H1 (cell line): ENCODE measurements around the gene NYAP2. TPM values are rescaled to one million over a fixed set of nuclear protein-coding genes. Genes with fewer than 3 reads are reported as not detected.

Experiments
- BACH1 ChIP-seq: IDR thresholded peaks from 2 replicates; pipeline ENCODE4 v1.6.1; 2012; ENCODE audit warnings: low read length, improper control_type of control experiment
- GABPA ChIP-seq: IDR thresholded peaks from 2 replicates; pipeline ENCODE4 v1.6.1; 2011; ENCODE audit warnings: mild to moderate bottlenecking, low read length, moderate library complexity, borderline replicate concordance; ENCODE audit not compliant: insufficient read depth
- HDAC2 ChIP-seq, 2 experiments: fragments of 300-600 bp in 1 of 2; sonication (generic) in 1 of 2; IDR thresholded peaks; 2 replicates each; pipeline ENCODE4 v1.6.1; 2011 to 2012; ENCODE audit warnings: low read depth in 2 of 2, low read length in 2 of 2, mild to moderate bottlenecking in 2 of 2, moderate library complexity in 2 of 2, borderline replicate concordance in 1 of 2, inconsistent platforms in 1 of 2
- JUN ChIP-seq: IDR thresholded peaks from 2 replicates; pipeline ENCODE4 v1.6.1; 2011; ENCODE audit warnings: low read depth, mild to moderate bottlenecking, improper control_type of control experiment, low read length
- MAFK ChIP-seq: IDR thresholded peaks from 2 replicates; pipeline ENCODE4 v1.6.1; 2012; ENCODE audit warnings: low read depth, mild to moderate bottlenecking, improper control_type of control experiment, low read length
- RAD21 ChIP-seq, 2 experiments: IDR thresholded peaks in 1 of 2; conservative IDR thresholded peaks in 1 of 2; 2 replicates each; pipeline ENCODE4 v1.6.1; 2011; ENCODE audit warnings: low read depth in 2 of 2, low read length in 2 of 2, improper control_type of control experiment in 1 of 2, inconsistent platforms in 1 of 2, mild to moderate bottlenecking in 1 of 2, moderate library complexity in 1 of 2
- TAF1 ChIP-seq: IDR thresholded peaks from 2 replicates; pipeline ENCODE4 v1.6.1; 2011; ENCODE audit warnings: mild to moderate bottlenecking, low read depth, low read length
- polyA plus RNA-seq, 7 experiments: library from polyadenylated mRNA; depleted of rRNA in 3 of 7; stranded (reverse) in 5 of 7; unstranded in 2 of 7; fragments of >200 nt in 5 of 7; fragments of 200-250 nt in 2 of 7; gene quantifications; 1 replicate in 5 of 7; 2 replicates in 1 of 7; 4 replicates in 1 of 7; pipeline versions ENCODE4 v1.2.1 to v1.2.3, GENCODE V29; 2011 to 2013; ENCODE audit warnings: missing spikeins in 2 of 7, mixed read lengths in 2 of 7
- total RNA-seq: library from RNA; stranded (reverse); fragmentation: NEBNext Ultra II Directional; extraction: Animal tissue kit (Norgen Biotek cat#: 25700); gene quantifications from 2 replicates; pipeline ENCODE4 v1.2.1, GENCODE V29; 2021
- TF ChIP-seq, protein P1 (sequence below): fragments of 300-600 bp; sonication (generic); IDR thresholded peaks from 2 replicates; pipeline ENCODE4 v1.7.1; 2012; ENCODE audit warnings: low read length, moderate library complexity, mild to moderate bottlenecking, inconsistent platforms; ENCODE audit not compliant: insufficient replicate concordance
- TF ChIP-seq, protein P2 (sequence below): IDR thresholded peaks from 2 replicates; pipeline ENCODE4 v1.6.1; 2011; ENCODE audit warnings: low read length, improper control_type of control experiment

Gene NYAP2
- total and polyA plus RNA-seq, 2 of the 8 experiments (the other 6 are each of a cell fraction or from before 2014, with no cell fraction given) = not detected

DNA sequence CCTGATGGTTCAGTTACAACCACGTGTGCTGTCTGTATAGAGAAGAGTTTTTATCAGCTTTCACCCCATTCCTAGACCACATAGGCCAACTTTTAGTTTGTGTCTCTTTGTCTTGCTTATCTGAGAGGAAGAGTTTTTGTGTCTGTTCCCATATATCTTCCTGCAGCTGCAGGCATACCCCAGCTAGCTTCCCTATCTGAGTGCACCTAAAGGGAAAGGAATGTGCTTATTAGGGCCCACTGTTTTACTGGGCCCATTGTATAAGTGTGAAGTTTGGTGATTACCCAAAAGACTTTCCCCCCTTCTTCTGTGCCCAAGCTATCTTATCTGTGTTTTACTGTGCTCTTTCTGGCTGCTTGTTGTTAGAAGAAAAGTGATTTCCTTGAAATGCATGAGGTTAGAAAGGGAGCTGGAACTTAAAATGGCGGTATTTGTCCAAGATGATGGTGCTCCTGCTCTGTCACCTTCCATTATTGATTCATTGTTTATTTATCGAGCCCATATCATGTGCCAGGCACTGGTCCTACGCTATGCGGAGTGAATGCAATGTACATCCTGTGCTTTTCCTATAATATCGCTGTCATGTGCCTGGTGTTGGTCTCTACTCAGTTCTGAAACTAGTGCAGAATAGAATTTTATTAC, 57.2 kb downstream of the NYAP2 start (continued):
- TF ChIP-seq, protein P1, sequence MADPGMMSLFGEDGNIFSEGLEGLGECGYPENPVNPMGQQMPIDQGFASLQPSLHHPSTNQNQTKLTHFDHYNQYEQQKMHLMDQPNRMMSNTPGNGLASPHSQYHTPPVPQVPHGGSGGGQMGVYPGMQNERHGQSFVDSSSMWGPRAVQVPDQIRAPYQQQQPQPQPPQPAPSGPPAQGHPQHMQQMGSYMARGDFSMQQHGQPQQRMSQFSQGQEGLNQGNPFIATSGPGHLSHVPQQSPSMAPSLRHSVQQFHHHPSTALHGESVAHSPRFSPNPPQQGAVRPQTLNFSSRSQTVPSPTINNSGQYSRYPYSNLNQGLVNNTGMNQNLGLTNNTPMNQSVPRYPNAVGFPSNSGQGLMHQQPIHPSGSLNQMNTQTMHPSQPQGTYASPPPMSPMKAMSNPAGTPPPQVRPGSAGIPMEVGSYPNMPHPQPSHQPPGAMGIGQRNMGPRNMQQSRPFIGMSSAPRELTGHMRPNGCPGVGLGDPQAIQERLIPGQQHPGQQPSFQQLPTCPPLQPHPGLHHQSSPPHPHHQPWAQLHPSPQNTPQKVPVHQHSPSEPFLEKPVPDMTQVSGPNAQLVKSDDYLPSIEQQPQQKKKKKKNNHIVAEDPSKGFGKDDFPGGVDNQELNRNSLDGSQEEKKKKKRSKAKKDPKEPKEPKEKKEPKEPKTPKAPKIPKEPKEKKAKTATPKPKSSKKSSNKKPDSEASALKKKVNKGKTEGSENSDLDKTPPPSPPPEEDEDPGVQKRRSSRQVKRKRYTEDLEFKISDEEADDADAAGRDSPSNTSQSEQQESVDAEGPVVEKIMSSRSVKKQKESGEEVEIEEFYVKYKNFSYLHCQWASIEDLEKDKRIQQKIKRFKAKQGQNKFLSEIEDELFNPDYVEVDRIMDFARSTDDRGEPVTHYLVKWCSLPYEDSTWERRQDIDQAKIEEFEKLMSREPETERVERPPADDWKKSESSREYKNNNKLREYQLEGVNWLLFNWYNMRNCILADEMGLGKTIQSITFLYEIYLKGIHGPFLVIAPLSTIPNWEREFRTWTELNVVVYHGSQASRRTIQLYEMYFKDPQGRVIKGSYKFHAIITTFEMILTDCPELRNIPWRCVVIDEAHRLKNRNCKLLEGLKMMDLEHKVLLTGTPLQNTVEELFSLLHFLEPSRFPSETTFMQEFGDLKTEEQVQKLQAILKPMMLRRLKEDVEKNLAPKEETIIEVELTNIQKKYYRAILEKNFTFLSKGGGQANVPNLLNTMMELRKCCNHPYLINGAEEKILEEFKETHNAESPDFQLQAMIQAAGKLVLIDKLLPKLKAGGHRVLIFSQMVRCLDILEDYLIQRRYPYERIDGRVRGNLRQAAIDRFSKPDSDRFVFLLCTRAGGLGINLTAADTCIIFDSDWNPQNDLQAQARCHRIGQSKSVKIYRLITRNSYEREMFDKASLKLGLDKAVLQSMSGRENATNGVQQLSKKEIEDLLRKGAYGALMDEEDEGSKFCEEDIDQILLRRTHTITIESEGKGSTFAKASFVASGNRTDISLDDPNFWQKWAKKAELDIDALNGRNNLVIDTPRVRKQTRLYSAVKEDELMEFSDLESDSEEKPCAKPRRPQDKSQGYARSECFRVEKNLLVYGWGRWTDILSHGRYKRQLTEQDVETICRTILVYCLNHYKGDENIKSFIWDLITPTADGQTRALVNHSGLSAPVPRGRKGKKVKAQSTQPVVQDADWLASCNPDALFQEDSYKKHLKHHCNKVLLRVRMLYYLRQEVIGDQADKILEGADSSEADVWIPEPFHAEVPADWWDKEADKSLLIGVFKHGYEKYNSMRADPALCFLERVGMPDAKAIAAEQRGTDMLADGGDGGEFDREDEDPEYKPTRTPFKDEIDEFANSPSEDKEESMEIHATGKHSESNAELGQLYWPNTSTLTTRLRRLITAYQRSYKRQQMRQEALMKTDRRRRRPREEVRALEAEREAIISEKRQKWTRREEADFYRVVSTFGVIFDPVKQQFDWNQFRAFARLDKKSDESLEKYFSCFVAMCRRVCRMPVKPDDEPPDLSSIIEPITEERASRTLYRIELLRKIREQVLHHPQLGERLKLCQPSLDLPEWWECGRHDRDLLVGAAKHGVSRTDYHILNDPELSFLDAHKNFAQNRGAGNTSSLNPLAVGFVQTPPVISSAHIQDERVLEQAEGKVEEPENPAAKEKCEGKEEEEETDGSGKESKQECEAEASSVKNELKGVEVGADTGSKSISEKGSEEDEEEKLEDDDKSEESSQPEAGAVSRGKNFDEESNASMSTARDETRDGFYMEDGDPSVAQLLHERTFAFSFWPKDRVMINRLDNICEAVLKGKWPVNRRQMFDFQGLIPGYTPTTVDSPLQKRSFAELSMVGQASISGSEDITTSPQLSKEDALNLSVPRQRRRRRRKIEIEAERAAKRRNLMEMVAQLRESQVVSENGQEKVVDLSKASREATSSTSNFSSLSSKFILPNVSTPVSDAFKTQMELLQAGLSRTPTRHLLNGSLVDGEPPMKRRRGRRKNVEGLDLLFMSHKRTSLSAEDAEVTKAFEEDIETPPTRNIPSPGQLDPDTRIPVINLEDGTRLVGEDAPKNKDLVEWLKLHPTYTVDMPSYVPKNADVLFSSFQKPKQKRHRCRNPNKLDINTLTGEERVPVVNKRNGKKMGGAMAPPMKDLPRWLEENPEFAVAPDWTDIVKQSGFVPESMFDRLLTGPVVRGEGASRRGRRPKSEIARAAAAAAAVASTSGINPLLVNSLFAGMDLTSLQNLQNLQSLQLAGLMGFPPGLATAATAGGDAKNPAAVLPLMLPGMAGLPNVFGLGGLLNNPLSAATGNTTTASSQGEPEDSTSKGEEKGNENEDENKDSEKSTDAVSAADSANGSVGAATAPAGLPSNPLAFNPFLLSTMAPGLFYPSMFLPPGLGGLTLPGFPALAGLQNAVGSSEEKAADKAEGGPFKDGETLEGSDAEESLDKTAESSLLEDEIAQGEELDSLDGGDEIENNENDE = no peak
- TF ChIP-seq, protein P2, sequence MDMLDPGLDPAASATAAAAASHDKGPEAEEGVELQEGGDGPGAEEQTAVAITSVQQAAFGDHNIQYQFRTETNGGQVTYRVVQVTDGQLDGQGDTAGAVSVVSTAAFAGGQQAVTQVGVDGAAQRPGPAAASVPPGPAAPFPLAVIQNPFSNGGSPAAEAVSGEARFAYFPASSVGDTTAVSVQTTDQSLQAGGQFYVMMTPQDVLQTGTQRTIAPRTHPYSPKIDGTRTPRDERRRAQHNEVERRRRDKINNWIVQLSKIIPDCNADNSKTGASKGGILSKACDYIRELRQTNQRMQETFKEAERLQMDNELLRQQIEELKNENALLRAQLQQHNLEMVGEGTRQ = no peak
- TF ChIP-seq GABPA (no peak), JUN (no peak), RAD21 (IDR thresholded peaks at IDR 0.05 in 1 of 2, conservative IDR thresholded peaks at IDR 0.05 in 1 of 2; ENCODE audit: low read depth in 2 of 2, low read length in 2 of 2) (no peak), BACH1 (no peak), MAFK (no peak), HDAC2 (IDR thresholded peaks at IDR 0.05; ENCODE audit: borderline replicate concordance in 1 of 2, low read depth in 2 of 2, low read length in 2 of 2) (no peak), TAF1 (no peak)
